Stimulated activated CD4-positive, alpha-beta T cell treated with anti-CD3 and anti-CD28 coated beads, Interleukin-4, amount 100 ng/mL, for 48 hours (primary cell): ENCODE measurements around the gene RFPL4AL1.
"Not testable (repeated sequence)": the region's sequence is repeated elsewhere in the genome, so short reads cannot be mapped to it uniquely, and the experiment has no call there.

Experiments used
- DNase-seq, 2 donors: peaks; one replicate each; pipeline ENCODE4 v3.0.0-alpha.2; 2020; ENCODE audit warnings: low read depth in 2 of 2

The RFPL4AL1 gene

DNA sequence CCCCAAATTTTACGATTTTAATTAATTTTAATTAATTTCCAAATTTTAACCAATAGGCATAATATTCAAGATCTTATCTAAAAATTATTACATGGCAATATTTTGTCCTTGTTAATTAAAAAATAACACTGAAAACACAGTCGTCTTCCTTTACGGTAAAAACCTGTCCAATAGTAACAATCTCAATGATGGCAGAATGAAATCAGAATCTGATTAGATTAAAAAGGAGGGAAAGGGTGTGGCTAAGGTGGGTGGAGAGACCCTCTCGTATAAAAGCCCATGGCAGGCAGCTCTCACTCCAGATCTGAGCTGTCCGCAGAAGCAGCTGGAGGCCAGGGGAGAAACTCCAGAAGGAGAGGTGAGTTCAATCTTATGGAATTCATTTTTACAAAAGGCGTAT, at the start of gene RFPL4AL1:
RFPL4AL1 (plus strand) TSS at position 301 of the 400 bp plus-strand sequence. CDS start 2,687 bp downstream, outside the sequence.
- DNase-seq: not testable (repeated sequence)

DNA sequence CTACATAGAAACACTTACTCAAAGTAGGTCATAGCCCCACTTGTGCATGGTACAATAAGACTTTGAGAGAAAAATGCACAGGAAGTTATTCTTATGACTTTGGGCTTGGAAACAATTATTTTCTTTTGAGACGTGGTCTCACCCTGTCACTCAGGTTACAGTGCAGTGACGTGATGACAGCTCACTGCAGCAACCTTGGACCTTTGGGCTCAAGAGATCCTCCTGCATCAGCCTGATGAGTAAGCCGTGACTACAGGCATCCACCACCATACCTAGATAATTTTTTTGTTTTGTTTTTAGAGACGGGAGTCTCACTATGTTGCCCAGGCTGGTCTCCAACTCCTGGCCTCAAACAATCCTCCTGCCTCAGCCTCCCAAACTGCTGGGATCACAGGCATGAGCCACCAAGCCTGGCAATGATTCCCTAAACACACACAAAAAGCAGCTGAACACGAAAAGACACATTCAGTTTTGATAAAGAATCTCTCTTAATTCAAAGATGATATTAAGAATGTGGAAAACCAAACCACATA, 48.6 kb upstream of the RFPL4AL1 start:
- DNase-seq: no peak

DNA sequence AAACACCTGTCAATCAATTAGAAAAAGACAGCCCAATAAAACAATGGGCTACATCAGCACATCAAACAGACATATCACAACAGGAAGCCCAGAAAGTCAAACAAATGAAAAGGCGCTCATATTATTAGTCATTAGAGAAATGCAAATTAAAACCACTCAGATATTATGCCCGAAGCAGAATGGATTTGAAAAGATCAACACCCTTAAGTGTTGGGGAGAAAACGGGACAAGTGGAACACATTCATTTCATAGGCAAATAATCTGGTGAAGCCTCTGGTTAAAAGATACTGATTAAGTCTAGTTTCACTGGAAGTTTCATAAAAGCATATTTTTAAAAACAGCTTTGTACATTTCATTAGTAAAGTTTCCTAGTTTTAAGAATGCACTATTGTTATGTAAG, 48.1 kb upstream of the RFPL4AL1 start:
- DNase-seq: no peak

DNA sequence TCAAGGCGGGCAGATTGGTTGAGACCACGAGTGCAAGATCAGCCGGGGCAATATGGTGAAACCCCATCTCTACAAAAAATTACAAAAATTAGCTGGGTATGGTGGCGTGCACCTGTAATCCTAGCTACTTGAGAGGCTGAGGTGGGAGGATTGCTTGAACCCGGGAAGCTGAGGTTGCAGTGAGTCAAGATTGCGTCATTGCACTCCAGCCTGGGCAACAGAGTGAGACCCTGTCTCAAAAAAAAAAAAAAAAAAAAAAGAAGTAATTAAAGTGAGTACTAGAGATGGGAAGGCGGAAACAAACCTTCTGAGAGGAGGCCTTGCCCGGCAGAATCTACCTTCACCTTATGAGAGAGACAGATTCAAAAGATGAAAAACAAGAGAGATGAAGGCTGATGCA, 45.4 kb upstream of the RFPL4AL1 start:
- DNase-seq: no peak

DNA sequence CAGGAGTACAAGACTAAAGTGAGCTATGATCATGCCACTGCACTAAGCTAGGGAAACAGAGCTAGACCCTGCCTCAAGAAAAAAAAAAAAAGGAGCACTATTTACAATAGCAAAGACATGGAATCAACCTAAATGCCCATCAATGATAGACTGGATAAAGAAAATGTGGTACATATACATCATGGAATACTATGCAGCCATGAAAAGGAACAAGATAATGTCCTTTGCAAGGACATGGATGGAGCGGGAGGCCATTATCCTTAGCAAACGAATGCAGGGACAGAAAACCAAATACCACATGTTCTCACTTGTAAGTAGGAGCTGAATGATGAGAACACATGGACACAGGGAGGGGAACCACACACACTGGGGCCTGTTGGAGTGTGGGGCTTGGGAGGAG, 38.5 kb upstream of the RFPL4AL1 start:
- not testable (repeated sequence) for DNase-seq

DNA sequence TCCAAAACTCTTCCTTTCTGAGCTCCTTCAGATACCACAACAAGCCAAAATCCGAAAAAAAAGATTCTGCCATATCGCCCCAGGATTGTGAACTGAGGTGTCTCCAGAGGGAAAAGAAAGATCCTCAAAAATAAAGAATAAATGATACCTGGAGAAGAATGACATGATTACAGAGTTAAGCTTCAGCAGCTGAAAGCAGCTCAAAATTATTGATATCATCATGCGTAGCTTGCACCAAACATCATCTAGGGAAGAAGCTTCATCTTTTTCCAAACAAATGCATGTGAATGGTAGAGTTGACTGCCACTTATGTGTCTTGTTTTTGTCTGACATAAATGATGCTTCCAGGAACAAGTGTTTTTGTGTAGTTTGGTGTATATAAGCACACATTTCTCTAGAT, 30.6 kb upstream of the RFPL4AL1 start, which contains the start of gene NLRP9:
NLRP9 (minus strand) TSS at position 101 of the 400 bp plus-strand sequence; CDS start at position 73, 28 bp downstream.
- DNase-seq: no peak

DNA sequence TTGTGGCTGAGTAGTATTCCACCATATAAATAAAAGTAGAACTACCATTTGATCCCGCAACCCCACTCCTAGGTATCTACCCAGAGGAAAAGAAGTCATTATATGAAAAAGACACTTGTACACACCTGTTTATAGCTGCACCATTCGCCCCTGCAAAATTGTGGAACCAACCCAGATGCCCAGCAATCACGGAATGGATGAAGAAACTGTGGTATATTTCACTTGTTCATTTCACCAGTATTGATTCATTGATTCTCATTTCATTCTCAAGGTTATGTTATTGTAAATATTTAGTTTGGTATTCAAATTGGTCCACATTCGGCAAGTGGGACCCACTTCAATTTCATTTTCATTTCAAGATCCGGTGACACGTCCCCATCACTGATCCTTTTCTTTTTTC, 18.2 kb upstream of the RFPL4AL1 start:
- DNase-seq: no peak

DNA sequence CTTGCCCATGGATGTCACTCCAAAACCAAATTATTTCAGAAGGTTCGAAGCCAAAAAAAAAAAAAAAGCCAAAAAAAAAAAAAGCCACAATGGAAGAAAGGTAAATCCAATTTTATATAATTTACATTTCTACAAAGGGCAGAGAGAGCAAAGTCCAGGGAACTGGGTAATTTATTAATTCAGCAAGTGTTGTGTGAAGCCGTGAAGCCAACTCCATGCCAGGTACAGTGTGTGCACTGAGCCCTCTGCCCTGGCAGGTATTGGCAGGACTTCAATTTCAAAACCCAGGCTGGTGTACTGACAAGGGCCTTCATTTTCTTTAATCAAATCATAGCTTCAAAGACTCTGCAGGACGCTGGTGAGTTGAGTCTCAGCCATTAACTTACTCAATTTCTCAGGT, 15.5 kb upstream of the RFPL4AL1 start:
- DNase-seq: no peak

DNA sequence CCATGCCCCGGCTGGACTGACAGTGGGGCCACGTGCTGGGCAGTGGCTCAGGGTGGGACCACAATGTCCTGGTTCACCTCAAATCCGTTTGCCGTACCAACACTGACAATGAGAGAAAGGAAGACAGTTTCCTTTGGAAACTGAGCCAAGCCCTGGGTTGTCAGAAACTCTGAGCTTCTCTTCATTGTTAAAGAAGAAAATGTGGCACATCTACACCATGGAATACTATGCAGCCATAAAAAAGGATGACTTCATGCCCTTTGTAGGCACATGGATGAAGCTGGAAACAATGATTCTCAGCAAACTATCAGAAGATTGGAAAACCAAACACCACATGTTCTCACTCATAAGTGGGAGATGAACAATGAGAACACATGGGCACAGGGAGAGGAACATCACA, 12.1 kb upstream of the RFPL4AL1 start:
- not testable (repeated sequence) for DNase-seq

DNA sequence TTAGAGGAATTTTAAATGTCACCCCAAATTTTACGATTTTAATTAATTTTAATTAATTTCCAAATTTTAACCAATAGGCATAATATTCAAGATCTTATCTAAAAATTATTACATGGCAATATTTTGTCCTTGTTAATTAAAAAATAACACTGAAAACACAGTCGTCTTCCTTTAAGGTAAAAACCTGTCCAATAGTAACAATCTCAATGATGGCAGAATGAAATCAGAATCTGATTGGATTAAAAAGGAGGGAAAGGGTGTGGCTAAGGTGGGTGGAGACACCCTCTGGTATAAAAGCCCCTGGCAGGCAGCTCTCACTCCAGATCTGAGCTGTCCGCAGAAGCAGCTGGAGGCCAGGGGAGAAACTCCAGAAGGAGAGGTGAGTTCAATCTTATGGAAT, 10.1 kb upstream of the RFPL4AL1 start, which contains the start of gene RFPL4A:
RFPL4A (plus strand) TSS at position 301 of the 400 bp plus-strand sequence. CDS start 2,704 bp downstream, outside the sequence.
- not testable (repeated sequence) for DNase-seq

DNA sequence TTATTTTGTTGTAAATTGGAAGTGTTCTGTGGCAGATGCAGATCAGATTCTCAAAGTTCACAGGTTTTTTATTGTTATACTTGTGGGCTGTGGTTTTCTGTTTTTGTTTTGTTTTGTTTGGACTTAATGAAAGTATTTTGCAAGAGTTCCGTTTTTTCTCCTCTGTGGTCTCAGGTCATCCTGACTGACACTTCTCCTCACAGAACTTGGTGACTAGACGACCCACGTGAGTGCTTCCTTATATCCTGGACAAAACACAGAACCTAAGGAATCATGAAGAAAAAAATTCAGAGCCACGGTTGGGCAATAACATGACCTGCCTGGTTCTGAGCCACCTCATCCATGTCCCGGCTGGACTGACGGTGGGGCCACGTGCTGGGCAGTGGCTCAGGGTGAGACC, 2.5 kb upstream of the RFPL4AL1 start:
- DNase-seq: no peak

DNA sequence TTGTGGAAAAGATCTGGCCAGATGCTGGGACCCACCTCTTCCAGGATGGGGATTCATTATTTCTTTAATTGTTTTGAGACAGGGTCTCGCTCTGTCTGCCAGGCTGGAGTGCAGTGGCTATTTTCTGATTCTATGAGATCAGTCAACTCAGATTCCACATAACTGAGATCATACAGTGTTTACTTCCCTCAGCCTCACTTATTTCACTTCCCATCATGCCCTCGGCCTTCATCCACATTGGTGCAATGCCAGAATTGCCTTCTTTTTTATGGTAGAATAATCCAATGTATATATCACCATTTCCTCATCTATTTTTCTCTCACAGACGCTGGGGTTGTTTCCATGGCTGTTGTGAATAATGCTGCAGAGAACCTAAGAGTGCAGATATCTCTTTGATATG, 714 bp downstream of the RFPL4AL1 start:
- DNase-seq: not testable (repeated sequence)

DNA sequence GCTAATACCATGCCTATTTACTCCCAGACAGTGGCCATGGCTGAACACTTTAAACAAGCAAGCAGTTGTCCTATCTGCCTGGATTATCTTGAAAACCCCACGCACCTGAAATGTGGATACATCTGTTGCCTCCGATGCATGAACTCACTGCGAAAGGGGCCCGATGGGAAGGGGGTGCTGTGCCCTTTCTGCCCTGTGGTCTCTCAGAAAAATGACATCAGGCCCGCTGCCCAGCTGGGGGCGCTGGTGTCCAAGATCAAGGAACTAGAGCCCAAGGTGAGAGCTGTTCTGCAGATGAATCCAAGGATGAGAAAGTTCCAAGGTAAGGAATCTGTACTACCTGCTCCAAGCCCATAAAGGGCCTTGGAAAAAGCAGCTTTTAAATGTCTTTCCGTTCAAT, 8.6 kb downstream of the RFPL4AL1 start:
- DNase-seq: peak in 1 of 2 donors; percentile 2

DNA sequence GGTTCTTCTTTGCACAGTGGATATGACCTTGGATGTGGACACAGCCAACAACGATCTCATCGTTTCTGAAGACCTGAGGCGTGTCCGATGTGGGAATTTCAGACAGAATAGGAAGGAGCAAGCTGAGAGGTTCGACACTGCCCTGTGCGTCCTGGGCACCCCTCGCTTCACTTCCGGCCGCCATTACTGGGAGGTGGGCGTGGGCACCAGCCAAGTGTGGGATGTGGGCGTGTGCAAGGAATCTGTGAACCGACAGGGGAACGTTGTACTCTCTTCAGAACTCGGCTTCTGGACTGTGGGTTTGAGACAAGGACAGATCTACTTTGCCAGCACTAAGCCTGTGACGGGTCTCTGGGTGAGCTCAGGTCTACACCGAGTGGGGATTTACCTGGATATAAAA, 9.4 kb downstream of the RFPL4AL1 start:
- no peak for DNase-seq

DNA sequence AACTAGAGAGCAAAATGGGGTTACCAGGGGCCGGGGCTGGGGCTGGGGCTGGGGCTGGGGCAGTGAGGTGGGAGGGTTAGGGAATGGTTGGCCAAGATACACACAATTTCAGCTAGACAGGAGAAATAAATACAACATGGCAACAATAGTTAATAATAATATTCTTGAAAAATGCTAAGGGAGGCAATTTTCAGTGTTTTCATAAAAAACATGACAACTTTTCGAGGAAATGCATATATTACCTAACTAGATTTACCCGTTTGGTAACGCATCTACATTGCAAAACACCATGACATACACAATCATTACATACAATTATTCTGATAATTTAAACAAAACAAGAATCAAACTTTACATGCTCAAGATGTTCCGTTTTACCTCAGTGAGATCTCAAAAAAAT, 12.2 kb downstream of the RFPL4AL1 start:
- no peak for DNase-seq

DNA sequence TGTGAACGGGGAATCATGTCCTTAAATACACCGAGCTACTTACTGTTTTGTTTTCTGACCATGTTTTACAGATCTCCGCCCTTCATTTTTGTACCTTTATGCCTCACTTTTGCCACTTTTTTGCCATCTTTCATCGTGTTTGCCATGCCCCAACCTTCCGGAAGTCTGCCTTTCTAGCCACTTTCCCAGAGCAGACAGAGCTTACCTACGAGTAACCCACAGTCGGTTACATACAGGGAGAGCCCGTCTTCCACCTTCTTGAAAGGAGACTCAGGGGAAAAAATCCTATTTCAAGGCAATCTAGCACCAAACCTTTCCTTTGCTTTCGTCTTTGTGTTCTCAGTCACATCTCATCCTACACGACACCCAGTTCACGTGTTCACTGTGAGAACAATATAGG, 26.1 kb downstream of the RFPL4AL1 start:
- no peak for DNase-seq

DNA sequence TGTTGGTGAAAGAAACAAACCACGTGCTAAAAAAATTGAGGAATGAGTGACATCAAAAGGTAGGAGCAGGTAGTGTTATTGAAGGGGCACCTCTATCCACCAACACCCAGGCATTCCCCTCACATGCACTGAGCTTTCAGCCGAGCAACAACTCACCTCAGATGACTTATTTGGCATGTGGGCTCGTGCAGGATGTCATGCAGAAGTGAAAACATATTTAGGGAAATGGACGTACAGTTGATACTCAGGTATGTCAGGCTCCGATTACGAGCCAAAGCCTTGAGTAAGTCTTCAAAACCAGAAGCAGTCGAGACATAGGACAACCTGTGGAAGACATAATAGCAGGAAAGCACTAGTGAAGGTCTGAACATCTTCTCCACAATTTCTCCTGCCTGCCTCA, 32.5 kb downstream of the RFPL4AL1 start:
- no peak for DNase-seq

DNA sequence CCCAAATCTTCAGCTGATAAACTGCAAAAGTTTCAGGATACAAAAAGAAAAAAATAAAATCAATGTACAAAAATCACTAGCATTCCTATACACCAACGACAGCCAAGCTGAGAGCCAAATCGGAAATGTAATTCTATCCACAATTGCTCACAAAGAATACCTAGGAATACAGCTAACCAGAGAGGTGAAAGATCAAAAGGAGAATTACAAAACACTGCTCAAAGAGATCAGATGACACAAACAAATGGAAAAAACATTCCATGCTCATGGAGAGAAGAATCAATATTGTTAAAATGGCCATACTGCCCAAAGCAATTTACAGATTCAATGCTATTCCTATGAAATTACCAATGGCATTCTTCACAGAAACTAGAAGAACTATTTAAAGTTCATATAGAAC, 33.4 kb downstream of the RFPL4AL1 start:
- no peak for DNase-seq

DNA sequence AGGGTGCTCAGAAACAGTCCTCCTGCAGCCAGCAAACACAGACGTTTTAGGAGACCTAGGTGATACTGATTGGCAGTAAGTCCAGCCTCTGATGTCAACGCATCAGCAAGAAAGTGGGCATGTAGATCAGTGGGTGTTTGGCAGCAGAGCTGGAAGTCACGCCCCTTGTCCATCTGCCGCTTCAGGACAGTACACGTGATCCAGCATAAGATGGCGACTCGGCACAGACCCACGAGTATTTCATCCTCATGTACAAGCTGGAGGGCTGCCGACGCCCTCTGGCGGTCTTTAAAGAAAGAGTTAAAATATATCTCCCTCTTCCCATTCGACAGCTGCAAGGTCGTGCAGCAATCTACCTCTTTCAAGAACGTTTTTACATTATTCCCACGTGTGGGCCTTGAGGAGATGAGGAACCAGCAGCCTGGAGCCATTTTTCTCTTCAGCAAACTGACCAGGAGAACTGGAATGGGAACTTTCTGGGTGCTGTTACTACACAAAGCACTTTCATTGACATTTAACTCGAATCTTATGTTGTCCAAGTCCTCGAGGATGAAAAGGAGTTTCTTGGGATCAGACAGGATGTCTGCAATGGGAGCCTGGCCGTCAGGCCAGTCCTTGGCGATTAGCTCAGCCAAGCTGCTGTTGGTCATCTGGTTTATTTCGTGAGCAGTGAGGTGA, 40.6 kb downstream of the RFPL4AL1 start:
- peak; percentile 20 to 28 for DNase-seq

DNA sequence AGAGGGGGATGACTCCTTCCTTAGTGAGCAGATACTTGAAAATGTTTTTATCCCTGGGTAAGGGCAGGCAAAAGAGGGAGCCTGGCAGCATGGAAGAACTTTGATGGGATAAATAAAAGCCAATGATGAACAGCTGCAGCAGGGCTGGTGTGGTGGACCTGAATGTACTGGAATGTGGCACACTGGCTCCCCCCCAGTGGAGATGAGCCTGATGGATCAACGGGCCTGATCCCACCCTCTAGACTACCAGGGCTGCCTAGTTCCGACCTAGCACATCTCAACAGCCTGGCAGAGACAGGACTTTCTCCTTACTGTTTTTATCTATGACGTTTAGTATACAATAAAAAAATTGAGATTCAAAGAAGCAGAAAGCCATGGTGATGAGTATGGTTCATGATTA, 42.4 kb downstream of the RFPL4AL1 start:
- DNase-seq: no peak

DNA sequence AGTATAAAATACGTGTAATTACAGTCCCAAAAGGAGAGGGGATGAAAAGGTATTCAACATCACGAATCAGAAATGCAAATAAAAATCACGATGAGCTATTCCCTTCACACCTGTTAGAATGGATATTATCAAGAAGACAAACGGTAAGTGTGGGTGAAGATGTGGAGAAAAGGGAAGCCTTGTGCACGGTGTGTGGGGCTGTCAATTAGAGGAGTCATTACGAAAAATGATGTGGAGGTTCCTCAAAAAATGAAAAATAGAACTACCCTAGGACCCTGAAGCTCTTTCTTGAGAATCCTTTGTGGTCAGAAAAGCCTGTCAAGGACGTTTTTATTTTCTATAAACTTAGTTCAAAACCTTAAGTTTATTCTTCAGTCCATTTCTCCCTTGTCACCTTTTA, 43.5 kb downstream of the RFPL4AL1 start:
- DNase-seq: no peak

DNA sequence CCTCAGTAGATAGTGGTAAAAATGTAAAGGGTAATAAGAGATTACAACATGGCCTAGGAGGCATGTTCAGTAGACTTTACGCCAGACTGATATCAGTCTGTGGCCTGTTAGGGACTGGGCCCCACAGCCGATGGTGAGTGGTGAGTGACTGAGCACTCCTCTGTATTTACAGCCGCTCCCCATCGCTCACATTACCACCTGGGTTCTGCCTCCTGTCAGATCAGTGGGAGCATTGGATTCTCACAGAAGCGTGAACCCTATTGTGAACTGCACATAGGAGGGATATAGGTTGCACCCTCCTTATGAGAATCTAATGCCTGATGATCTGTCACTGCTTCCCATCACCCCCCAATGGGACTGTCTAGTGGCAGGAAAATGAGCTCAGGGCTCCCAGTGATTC, 45.0 kb downstream of the RFPL4AL1 start:
- DNase-seq: no peak

DNA sequence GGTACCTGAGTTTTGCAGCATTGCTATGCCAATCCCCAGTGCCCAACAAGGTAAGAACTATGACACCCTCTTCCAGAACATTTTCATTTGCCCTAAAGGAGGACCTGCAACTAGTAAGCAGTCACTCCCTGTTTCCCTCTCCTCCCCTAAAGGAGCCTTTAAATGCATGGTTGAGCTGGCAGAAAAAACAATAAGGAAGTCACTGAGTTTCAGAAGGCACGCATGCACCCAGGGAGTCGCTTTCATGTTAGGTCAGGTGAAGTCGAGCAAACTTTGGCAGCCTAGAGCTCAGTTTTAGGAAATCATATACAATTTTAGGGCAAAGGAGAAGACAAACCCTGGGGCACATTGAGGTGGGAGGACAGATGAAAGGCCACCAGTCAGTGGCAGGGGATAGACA, 51.1 kb downstream of the RFPL4AL1 start:
- no peak for DNase-seq
